ENCODE results near the gene RHOV. TPM values are rescaled to one million over a fixed set of nuclear protein-coding genes. Genes with fewer than 3 reads are reported as not detected.
A peak's percentile ranks its signal among the peaks of the same experiment; 100 is the strongest.

Gene RHOV
- total RNA-seq, 1 donor from 2014 or later: 4.4 TPM

DNA sequence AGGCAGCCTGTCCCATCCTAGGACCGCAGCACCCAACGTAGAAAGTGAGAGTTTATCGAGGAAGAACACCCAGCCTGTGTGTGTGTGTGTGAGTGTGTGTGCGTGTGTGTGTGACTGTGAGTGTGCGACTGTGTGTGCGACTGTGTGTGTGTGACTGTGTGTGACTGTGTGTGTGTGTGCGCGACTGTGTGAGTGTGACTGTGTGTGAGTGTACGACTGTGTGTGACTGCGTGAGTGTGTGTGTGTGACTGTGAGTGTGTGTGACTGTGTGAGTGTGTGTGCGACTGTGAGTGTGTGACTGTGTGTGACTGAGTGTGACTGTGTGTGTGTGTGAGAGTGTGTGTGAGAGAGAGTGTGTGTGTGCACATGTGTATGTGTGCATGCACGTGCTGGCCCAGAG lies 40.0 kb upstream of the RHOV start:
- DNase-seq (ENCODE audit: low spot score in 2 of 2, unreplicated experiment in 2 of 2): no peak
- H3K4me1 Mint-ChIP-seq: peaks cover 19% of the 10 kb centered on the region
- no peak overlapping the region for H3K27ac Mint-ChIP-seq
- no peak overlapping the region for H3K4me3 Mint-ChIP-seq
- H3K9me3 Mint-ChIP-seq: no peaks in the 10 kb centered on the region
- TF ChIP-seq, protein P1, sequence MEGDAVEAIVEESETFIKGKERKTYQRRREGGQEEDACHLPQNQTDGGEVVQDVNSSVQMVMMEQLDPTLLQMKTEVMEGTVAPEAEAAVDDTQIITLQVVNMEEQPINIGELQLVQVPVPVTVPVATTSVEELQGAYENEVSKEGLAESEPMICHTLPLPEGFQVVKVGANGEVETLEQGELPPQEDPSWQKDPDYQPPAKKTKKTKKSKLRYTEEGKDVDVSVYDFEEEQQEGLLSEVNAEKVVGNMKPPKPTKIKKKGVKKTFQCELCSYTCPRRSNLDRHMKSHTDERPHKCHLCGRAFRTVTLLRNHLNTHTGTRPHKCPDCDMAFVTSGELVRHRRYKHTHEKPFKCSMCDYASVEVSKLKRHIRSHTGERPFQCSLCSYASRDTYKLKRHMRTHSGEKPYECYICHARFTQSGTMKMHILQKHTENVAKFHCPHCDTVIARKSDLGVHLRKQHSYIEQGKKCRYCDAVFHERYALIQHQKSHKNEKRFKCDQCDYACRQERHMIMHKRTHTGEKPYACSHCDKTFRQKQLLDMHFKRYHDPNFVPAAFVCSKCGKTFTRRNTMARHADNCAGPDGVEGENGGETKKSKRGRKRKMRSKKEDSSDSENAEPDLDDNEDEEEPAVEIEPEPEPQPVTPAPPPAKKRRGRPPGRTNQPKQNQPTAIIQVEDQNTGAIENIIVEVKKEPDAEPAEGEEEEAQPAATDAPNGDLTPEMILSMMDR (IDR thresholded peaks at IDR 0.05; ENCODE audit: unreplicated experiment): no peak
- peaks cover 2% of the 10 kb centered on the region for H3K27me3 Mint-ChIP-seq (ENCODE audit: low read depth)
- no peaks in the 10 kb centered on the region for H3K36me3 Mint-ChIP-seq

DNA sequence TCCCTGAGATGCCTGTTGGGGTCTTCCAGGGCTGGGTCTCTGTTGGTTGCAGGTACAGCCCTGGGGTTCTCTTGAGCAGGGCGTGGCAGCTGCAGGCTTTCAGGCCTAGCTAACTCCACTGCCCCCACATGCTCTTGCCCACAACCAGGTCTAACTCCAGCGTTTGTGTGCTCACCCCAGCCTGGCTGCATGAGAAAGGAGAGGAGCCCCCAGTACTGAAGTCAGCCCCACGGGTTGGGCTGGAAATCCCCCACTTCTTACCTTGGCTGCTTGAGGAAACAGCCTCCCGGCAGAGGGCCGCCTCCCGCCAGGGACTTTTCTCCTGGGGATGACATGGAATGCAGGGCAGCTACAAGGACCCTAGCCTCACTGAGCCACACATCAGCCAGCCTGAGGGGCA lies 38.4 kb upstream of the RHOV start:
- no peak for DNase-seq (ENCODE audit: low spot score in 2 of 2, unreplicated experiment in 2 of 2)
- no peak overlapping the region for H3K4me3 Mint-ChIP-seq
- no peaks in the 10 kb centered on the region for H3K36me3 Mint-ChIP-seq
- no peaks in the 10 kb centered on the region for H3K9me3 Mint-ChIP-seq
- H3K27me3 Mint-ChIP-seq (ENCODE audit: low read depth): no peaks in the 10 kb centered on the region
- TF ChIP-seq, protein P1 (IDR thresholded peaks at IDR 0.05; ENCODE audit: unreplicated experiment): no peak
- H3K27ac Mint-ChIP-seq: no peak overlapping the region
- H3K4me1 Mint-ChIP-seq: peaks cover 19% of the 10 kb centered on the region

DNA sequence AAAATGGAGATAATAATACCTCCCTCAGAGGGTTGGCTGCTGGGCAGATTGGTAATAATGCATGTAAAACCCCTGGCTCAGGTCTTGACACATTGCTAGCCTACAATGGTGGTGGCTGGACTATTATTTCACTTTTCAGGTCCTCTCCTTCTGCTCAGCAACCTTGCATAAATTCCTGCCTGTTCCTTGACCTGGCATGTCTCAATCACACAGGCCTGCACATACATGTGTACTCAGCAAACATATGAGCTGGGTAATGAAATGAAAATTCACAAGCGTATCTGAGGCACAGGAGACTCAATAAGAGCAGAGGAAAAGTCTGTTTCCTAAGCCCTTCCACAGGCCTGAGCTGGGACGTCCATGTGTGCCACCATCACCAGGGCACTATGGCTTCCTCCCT lies 37.7 kb upstream of the RHOV start:
- no peak for DNase-seq (ENCODE audit: low spot score in 2 of 2, unreplicated experiment in 2 of 2)
- Mint-ChIP-seq H3K4me3 (no peak overlapping the region), H3K4me1 (peaks cover 19% of the 10 kb centered on the region), H3K9me3 (no peaks in the 10 kb centered on the region), H3K27ac (no peak overlapping the region), H3K36me3 (no peaks in the 10 kb centered on the region), H3K27me3 (ENCODE audit: low read depth) (no peaks in the 10 kb centered on the region)
- TF ChIP-seq, protein P1 (IDR thresholded peaks at IDR 0.05; ENCODE audit: unreplicated experiment): no peak

- TF ChIP-seq, protein P1 (IDR thresholded peaks at IDR 0.05; ENCODE audit: unreplicated experiment): no peak
- Mint-ChIP-seq H3K9me3 (no peaks in the 10 kb centered on the region), H3K36me3 (no peaks in the 10 kb centered on the region), H3K27me3 (ENCODE audit: low read depth) (no peaks in the 10 kb centered on the region), H3K4me1 (peaks cover 19% of the 10 kb centered on the region), H3K4me3 (no peak overlapping the region), H3K27ac (peak overlapping the region; percentile 59)
- no peak for DNase-seq (ENCODE audit: low spot score in 2 of 2, unreplicated experiment in 2 of 2)
These were observed 37.1 kb upstream of the RHOV start for GRCh38 chr15:40911141-40911540.

GRCh38 chr15:40909662-40910630 lies 35.9 kb upstream of the RHOV start:
- no peaks in the 10 kb centered on the region for H3K9me3 Mint-ChIP-seq
- H3K27ac Mint-ChIP-seq: peak overlapping the region; percentile 82

More at GRCh38 chr15:40909662-40910630, 35.9 kb upstream of the RHOV start:
- Mint-ChIP-seq H3K36me3 (no peaks in the 10 kb centered on the region), H3K4me1 (peaks cover 23% of the 10 kb centered on the region), H3K4me3 (peak overlapping the region; percentile 6), H3K27me3 (ENCODE audit: low read depth) (no peaks in the 10 kb centered on the region)
- no peak for DNase-seq (ENCODE audit: low spot score in 2 of 2, unreplicated experiment in 2 of 2)
- TF ChIP-seq, protein P1 (IDR thresholded peaks at IDR 0.05; ENCODE audit: unreplicated experiment): no peak
